ENCODE data around the gene JAZF1.

The JAZF1 gene

GRCh38 chr7:28013019-28013418 lies 167.6 kb downstream of the JAZF1 start:
- no peaks in the 10 kb centered on the region for H3K27me3 ChIP-seq (ENCODE audit: control insufficient read depth, insufficient read depth, low read length)
- H3K4me3 ChIP-seq (ENCODE audit: low read length): no peak overlapping the region
- no peak overlapping the region for H3K4me2 ChIP-seq (ENCODE audit: low read length)
- H3K9ac ChIP-seq (ENCODE audit: low read depth, low read length): no peak overlapping the region
- H3K9me3 ChIP-seq (replicated peaks; ENCODE audit: low read length): no peaks in the 10 kb centered on the region
- peaks cover 9% of the 10 kb centered on the region for H3K4me1 ChIP-seq (ENCODE audit: control insufficient read depth, insufficient read depth, low read length)
- no peaks in the 10 kb centered on the region for H3K36me3 ChIP-seq (ENCODE audit: insufficient read depth, low read length)

- Histone ChIP-seq H3K27me3 (ENCODE audit: control insufficient read depth, insufficient read depth, low read length) (no peaks in the 10 kb centered on the region), H3K36me3 (ENCODE audit: insufficient read depth, low read length) (no peaks in the 10 kb centered on the region), H3K4me1 (ENCODE audit: control insufficient read depth, insufficient read depth, low read length) (peaks cover 8% of the 10 kb centered on the region), H3K4me2 (ENCODE audit: low read length) (no peak overlapping the region), H3K4me3 (ENCODE audit: low read length) (no peak overlapping the region), H3K9ac (ENCODE audit: low read depth, low read length) (no peak overlapping the region), H3K9me3 (replicated peaks; ENCODE audit: low read length) (no peaks in the 10 kb centered on the region)
These were observed 171.7 kb downstream of the JAZF1 start for GRCh38 chr7:28008911-28009310.

- Histone ChIP-seq H3K4me3 (ENCODE audit: low read length) (no peak overlapping the region), H3K4me2 (ENCODE audit: low read length) (no peak overlapping the region), H3K9ac (ENCODE audit: low read depth, low read length) (no peak overlapping the region), H3K4me1 (ENCODE audit: control insufficient read depth, insufficient read depth, low read length) (peaks cover 8% of the 10 kb centered on the region), H3K27me3 (ENCODE audit: control insufficient read depth, insufficient read depth, low read length) (no peaks in the 10 kb centered on the region), H3K9me3 (replicated peaks; ENCODE audit: low read length) (no peaks in the 10 kb centered on the region), H3K36me3 (ENCODE audit: insufficient read depth, low read length) (no peaks in the 10 kb centered on the region)
These were observed 172.4 kb downstream of the JAZF1 start for GRCh38 chr7:28008171-28008570.

GRCh38 chr7:28006491-28006890 lies 174.1 kb downstream of the JAZF1 start:
- Histone ChIP-seq H3K9ac (ENCODE audit: low read depth, low read length) (no peak overlapping the region), H3K36me3 (ENCODE audit: insufficient read depth, low read length) (no peaks in the 10 kb centered on the region), H3K4me2 (ENCODE audit: low read length) (no peak overlapping the region), H3K4me1 (ENCODE audit: control insufficient read depth, insufficient read depth, low read length) (peaks cover 8% of the 10 kb centered on the region), H3K27me3 (ENCODE audit: control insufficient read depth, insufficient read depth, low read length) (no peaks in the 10 kb centered on the region), H3K4me3 (ENCODE audit: low read length) (no peak overlapping the region), H3K9me3 (replicated peaks; ENCODE audit: low read length) (no peaks in the 10 kb centered on the region)

- Histone ChIP-seq H3K9ac (ENCODE audit: low read depth, low read length) (no peak overlapping the region), H3K4me1 (ENCODE audit: control insufficient read depth, insufficient read depth, low read length) (peaks cover 8% of the 10 kb centered on the region), H3K4me2 (ENCODE audit: low read length) (no peak overlapping the region), H3K36me3 (ENCODE audit: insufficient read depth, low read length) (no peaks in the 10 kb centered on the region), H3K9me3 (replicated peaks; ENCODE audit: low read length) (no peaks in the 10 kb centered on the region), H3K4me3 (ENCODE audit: low read length) (no peak overlapping the region), H3K27me3 (ENCODE audit: control insufficient read depth, insufficient read depth, low read length) (no peaks in the 10 kb centered on the region)
These were observed 174.8 kb downstream of the JAZF1 start for GRCh38 chr7:28005847-28006231.

GRCh38 chr7:28005075-28005846 lies 175.3 kb downstream of the JAZF1 start:
- Histone ChIP-seq H3K36me3 (ENCODE audit: insufficient read depth, low read length) (no peaks in the 10 kb centered on the region), H3K4me3 (ENCODE audit: low read length) (no peak overlapping the region), H3K27me3 (ENCODE audit: control insufficient read depth, insufficient read depth, low read length) (no peaks in the 10 kb centered on the region), H3K4me2 (ENCODE audit: low read length) (no peak overlapping the region), H3K4me1 (ENCODE audit: control insufficient read depth, insufficient read depth, low read length) (peaks cover 8% of the 10 kb centered on the region), H3K9ac (ENCODE audit: low read depth, low read length) (no peak overlapping the region), H3K9me3 (replicated peaks; ENCODE audit: low read length) (no peaks in the 10 kb centered on the region)

GRCh38 chr7:28003408-28003807 lies 177.2 kb downstream of the JAZF1 start:
- H3K4me2 ChIP-seq (ENCODE audit: low read length): no peak overlapping the region
- peaks cover 8% of the 10 kb centered on the region for H3K4me1 ChIP-seq (ENCODE audit: control insufficient read depth, insufficient read depth, low read length)

GRCh38 chr7:28002638-28003037 lies 178.0 kb downstream of the JAZF1 start:
- Histone ChIP-seq H3K9ac (ENCODE audit: low read depth, low read length) (no peak overlapping the region), H3K4me3 (ENCODE audit: low read length) (no peak overlapping the region), H3K27me3 (ENCODE audit: control insufficient read depth, insufficient read depth, low read length) (no peaks in the 10 kb centered on the region), H3K4me1 (ENCODE audit: control insufficient read depth, insufficient read depth, low read length) (peaks cover 8% of the 10 kb centered on the region), H3K9me3 (replicated peaks; ENCODE audit: low read length) (no peaks in the 10 kb centered on the region), H3K4me2 (ENCODE audit: low read length) (no peak overlapping the region), H3K36me3 (ENCODE audit: insufficient read depth, low read length) (no peaks in the 10 kb centered on the region)

More at GRCh38 chr7:28003408-28003807, 177.2 kb downstream of the JAZF1 start:
- Histone ChIP-seq H3K9me3 (replicated peaks; ENCODE audit: low read length) (no peaks in the 10 kb centered on the region), H3K9ac (ENCODE audit: low read depth, low read length) (no peak overlapping the region), H3K4me3 (ENCODE audit: low read length) (no peak overlapping the region), H3K27me3 (ENCODE audit: control insufficient read depth, insufficient read depth, low read length) (no peaks in the 10 kb centered on the region), H3K36me3 (ENCODE audit: insufficient read depth, low read length) (no peaks in the 10 kb centered on the region)

- Histone ChIP-seq H3K9ac (ENCODE audit: low read depth, low read length) (no peak overlapping the region), H3K36me3 (ENCODE audit: insufficient read depth, low read length) (no peaks in the 10 kb centered on the region), H3K9me3 (replicated peaks; ENCODE audit: low read length) (no peaks in the 10 kb centered on the region), H3K4me1 (ENCODE audit: control insufficient read depth, insufficient read depth, low read length) (peaks cover 8% of the 10 kb centered on the region), H3K4me2 (ENCODE audit: low read length) (no peak overlapping the region), H3K27me3 (ENCODE audit: control insufficient read depth, insufficient read depth, low read length) (no peaks in the 10 kb centered on the region), H3K4me3 (ENCODE audit: low read length) (no peak overlapping the region)
These were observed 178.7 kb downstream of the JAZF1 start for GRCh38 chr7:28001896-28002295.

GRCh38 chr7:27999829-28000228 lies 180.8 kb downstream of the JAZF1 start:
- H3K4me3 ChIP-seq (ENCODE audit: low read length): no peak overlapping the region
- H3K9me3 ChIP-seq (replicated peaks; ENCODE audit: low read length): no peaks in the 10 kb centered on the region
- peaks cover 4% of the 10 kb centered on the region for H3K4me1 ChIP-seq (ENCODE audit: control insufficient read depth, insufficient read depth, low read length)
- no peak overlapping the region for H3K4me2 ChIP-seq (ENCODE audit: low read length)
- H3K27me3 ChIP-seq (ENCODE audit: control insufficient read depth, insufficient read depth, low read length): no peaks in the 10 kb centered on the region
- no peak overlapping the region for H3K9ac ChIP-seq (ENCODE audit: low read depth, low read length)
- H3K36me3 ChIP-seq (ENCODE audit: insufficient read depth, low read length): no peaks in the 10 kb centered on the region

- no peaks in the 10 kb centered on the region for H3K36me3 ChIP-seq (ENCODE audit: insufficient read depth, low read length)
- no peak overlapping the region for H3K4me2 ChIP-seq (ENCODE audit: low read length)
- no peaks in the 10 kb centered on the region for H3K27me3 ChIP-seq (ENCODE audit: control insufficient read depth, insufficient read depth, low read length)
- no peaks in the 10 kb centered on the region for H3K9me3 ChIP-seq (replicated peaks; ENCODE audit: low read length)
- peaks cover 10% of the 10 kb centered on the region for H3K4me1 ChIP-seq (ENCODE audit: control insufficient read depth, insufficient read depth, low read length)
- H3K4me3 ChIP-seq (ENCODE audit: low read length): no peak overlapping the region
- H3K9ac ChIP-seq (ENCODE audit: low read depth, low read length): no peak overlapping the region
These were observed 182.2 kb downstream of the JAZF1 start for GRCh38 chr7:27998382-27998781.

GRCh38 chr7:27997188-27997707 lies 183.3 kb downstream of the JAZF1 start:
- Histone ChIP-seq H3K9me3 (replicated peaks; ENCODE audit: low read length) (no peaks in the 10 kb centered on the region), H3K4me2 (ENCODE audit: low read length) (no peak overlapping the region), H3K36me3 (ENCODE audit: insufficient read depth, low read length) (no peaks in the 10 kb centered on the region), H3K4me3 (ENCODE audit: low read length) (no peak overlapping the region), H3K4me1 (ENCODE audit: control insufficient read depth, insufficient read depth, low read length) (peaks cover 10% of the 10 kb centered on the region), H3K9ac (ENCODE audit: low read depth, low read length) (no peak overlapping the region), H3K27me3 (ENCODE audit: control insufficient read depth, insufficient read depth, low read length) (no peaks in the 10 kb centered on the region)

Data from skeletal muscle satellite cell (primary cell).